Measurements from ENCODE around the gene ADGRG3. TPM values are rescaled to one million over a fixed set of nuclear protein-coding genes. Genes with fewer than 3 reads are reported as not detected.

Gene ADGRG3
- total and polyA plus RNA-seq, 9 of the 15 experiments (the other 6 are each of a cell fraction or from before 2014, with no cell fraction given): 0.09 to 0.52 (median 0.14) TPM; not detected in 3

DNA sequence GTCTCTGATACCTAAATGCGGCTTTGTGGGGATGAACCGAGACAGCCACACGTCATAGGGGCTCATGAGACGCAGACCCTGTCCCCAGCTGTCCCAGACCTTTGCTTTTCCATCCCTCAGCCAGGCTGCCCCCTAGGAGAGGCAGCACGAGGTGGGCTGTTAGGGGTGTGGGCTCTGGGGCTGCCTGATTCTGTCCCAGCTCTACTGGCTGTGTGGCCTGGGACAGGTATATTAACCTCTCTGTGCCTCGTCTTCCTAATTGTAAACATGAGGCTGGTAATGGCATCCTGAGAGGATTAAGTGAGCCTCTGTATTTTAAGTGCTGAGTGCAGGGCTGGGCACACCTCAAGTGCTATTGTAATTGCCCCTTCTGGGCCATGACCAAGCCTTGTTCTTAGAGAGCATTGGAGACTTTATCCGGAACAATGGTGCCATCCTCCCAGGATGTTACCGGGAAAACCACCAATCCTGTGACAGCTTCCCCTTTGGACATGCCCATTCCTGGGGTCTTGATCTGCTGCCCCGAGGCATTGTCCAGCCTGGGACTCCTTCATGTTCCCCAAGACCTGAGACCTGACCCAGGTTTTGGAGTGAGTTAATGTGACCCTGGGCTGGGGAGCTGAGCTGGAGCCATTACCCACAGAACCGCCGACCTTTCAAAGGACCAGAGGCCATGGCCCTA lies 34.6 kb upstream of the ADGRG3 start (continued):
- TF ChIP-seq, protein P1, sequence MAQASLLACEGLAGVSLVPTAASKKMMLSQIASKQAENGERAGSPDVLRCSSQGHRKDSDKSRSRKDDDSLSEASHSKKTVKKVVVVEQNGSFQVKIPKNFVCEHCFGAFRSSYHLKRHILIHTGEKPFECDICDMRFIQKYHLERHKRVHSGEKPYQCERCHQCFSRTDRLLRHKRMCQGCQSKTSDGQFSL (CRISPR knock-in tag; IDR thresholded peaks at IDR 0.05): no peak
- TF ChIP-seq, protein P1 (tag; IDR thresholded peaks at IDR 0.05): no peak

- Histone ChIP-seq H3K9me1 (ENCODE audit: control insufficient read depth, insufficient read depth, low read length) (no peaks in the 10 kb centered on the region), H3K4me3 (no peak overlapping the region), H3K36me3 (ENCODE audit: control insufficient read depth, insufficient read depth, low read length) (no peaks in the 10 kb centered on the region), H3K9me3 (replicated peaks; ENCODE audit: control insufficient read depth, insufficient read depth, low read depth, low read length) (no peaks in the 10 kb centered on the region), H3K27me3 (ENCODE audit: control insufficient read depth in 2 of 2, insufficient read depth in 2 of 2, low read length in 2 of 2) (peaks cover 15 to 68% of the 10 kb centered on the region in 2 experiments; a peak in 4 of 5 replicates), H3K27ac (ENCODE audit: extremely low read depth, low read depth, low read length) (no peak overlapping the region), H3K79me2 (ENCODE audit: control insufficient read depth, insufficient read depth, low read length) (no peaks in the 10 kb centered on the region), H3K9ac (ENCODE audit: insufficient read depth in 1 of 2, low read depth in 2 of 2, low read length in 2 of 2) (no peak overlapping the region), H2AFZ (ENCODE audit: low read depth, low read length) (no peak overlapping the region), H3K4me1 (replicated peaks in 1 of 2; ENCODE audit: control insufficient read depth in 2 of 2, insufficient read depth in 2 of 2, low read length in 2 of 2) (peaks cover 3 to 36% of the 10 kb centered on the region in 2 experiments; a peak in 2 of 5 replicates), H3K4me2 (ENCODE audit: insufficient read depth, low read length) (no peak overlapping the region), H4K20me1 (replicated peaks; ENCODE audit: control insufficient read depth, insufficient read depth, low read length) (0 out of 2 replicates have a peak, but pooled peaks cover 6% of the 10 kb centered on the region)
- DNase-seq (ENCODE audit: extremely low read depth in 1 of 4, low spot score in 3 of 4) (no peak), ATAC-seq (no peak), FAIRE-seq (no peak)
- ChIA-PET POLR2A (no interaction called here), CTCF (ENCODE audit: low intra/inter-chr PET ratio) (no interaction called here)
- 4% methylated on average over 4 of the region's 4 CpGs for WGBS (ENCODE audit: insufficient coverage, low coverage, missing lambda C conversion rate)
- in situ Hi-C loops (cut with MboI) (no loop called here), intact Hi-C loops (cut with micrococcal nuclease) (no loop called here)
- no peak for TF ChIP-seq ZNF239 (CRISPR knock-in tag; IDR thresholded peaks at IDR 0.05)
- no TSS peak for BruUV-seq (replicated peaks)
Observed at GRCh38 chr16:57634171-57634570, 33.9 kb upstream of the ADGRG3 start.
